Activated CD4-positive, alpha-beta T cell treated with anti-CD3 and anti-CD28 coated beads, Interleukin-2, Interleukin-4, amounts not matched to agents 100 ng/mL and 50 ng/mL, durations not matched to agents 16 hours and 8 hours (primary cell): ENCODE data around the gene KRT4.

Source experiments
- DNase-seq: peaks from one replicate; pipeline ENCODE4 v3.0.0-alpha.2; 2020; ENCODE audit warnings: low spot score

The KRT4 gene

GRCh38 chr12:52836491-52837412, 22.8 kb upstream of the KRT4 start:
- no peak for DNase-seq

DNA sequence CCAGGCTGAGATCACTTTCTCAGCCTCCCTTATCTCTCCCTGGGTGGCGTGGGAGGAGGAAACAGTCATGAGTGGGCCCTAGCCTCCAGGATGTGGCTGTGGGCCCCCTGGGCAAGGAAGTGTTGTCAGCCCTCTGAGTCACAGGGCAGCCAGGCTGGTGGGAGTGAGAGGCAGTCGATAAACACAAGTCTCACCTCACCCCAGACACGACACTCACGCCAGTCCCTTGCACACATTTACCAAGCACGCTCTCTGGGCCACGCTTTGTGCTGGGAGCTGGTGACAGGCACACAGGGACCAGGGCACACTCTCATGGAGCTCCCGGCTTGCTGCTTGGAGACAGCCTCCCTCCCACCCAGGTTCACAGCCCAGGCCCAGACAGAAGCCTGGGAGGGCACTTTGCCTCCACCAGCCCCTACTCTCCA, 22.1 kb upstream of the KRT4 start:
- DNase-seq: peak; percentile 25

DNA sequence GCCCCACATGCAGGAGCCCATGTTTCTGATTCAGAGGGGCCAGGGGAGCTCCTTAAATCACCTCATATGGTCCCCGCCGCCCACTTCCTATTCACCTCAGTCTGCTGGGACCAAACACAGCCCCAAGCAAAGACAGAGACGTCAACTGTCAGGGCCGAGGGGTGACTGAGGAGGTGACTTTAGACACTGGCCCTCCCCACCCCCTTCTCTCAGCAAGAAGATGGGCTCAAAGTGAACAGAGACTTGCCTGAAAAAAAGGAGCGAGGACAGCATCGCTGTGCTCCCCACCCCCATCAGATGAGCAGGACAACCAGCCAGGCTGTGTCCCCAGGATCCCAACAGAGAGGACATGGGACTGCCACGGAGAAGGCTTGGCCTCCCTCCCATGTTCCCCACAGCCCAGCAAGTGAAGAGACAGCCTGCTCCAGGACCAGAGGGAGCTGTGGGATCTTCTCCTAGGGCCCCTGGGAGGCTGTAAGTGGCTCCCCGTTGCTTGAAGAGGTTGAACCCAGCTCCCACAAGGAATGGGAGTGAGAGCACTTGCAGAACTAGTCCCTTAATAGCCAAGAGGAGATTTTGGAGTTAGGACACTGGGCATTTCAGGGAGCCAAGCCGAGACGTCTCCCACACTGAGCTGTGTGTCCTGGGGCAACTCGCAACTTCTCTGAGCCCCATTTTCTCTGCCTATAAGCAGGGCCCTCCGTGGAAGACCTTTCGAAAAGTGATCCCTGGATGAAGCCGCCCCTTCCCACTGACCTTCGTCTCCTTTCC, 21.5 kb upstream of the KRT4 start:
- DNase-seq: no peak

DNA sequence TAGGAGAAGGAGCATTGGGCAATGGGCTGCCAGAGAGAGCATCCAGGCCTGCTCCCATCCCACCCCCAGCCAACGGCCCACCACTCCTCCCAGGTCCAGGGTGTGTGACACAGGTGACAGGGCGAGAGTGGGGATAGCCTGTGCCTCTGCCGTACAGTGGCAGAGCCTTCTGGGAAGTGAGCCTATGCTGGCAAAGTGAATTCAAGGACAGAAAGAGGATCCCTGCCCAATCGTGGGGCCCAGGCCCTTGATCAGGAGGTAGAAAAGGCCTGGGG, 20.7 kb upstream of the KRT4 start:
- no peak for DNase-seq

- no peak for DNase-seq
Observed at GRCh38 chr12:52833922-52834726, 20.2 kb upstream of the KRT4 start, which contains the start of gene KRT79. Gene KRT79, minus strand, starts transcription at chr12:52834311. Its CDS starts 51 bp downstream, at chr12:52834260.

DNA sequence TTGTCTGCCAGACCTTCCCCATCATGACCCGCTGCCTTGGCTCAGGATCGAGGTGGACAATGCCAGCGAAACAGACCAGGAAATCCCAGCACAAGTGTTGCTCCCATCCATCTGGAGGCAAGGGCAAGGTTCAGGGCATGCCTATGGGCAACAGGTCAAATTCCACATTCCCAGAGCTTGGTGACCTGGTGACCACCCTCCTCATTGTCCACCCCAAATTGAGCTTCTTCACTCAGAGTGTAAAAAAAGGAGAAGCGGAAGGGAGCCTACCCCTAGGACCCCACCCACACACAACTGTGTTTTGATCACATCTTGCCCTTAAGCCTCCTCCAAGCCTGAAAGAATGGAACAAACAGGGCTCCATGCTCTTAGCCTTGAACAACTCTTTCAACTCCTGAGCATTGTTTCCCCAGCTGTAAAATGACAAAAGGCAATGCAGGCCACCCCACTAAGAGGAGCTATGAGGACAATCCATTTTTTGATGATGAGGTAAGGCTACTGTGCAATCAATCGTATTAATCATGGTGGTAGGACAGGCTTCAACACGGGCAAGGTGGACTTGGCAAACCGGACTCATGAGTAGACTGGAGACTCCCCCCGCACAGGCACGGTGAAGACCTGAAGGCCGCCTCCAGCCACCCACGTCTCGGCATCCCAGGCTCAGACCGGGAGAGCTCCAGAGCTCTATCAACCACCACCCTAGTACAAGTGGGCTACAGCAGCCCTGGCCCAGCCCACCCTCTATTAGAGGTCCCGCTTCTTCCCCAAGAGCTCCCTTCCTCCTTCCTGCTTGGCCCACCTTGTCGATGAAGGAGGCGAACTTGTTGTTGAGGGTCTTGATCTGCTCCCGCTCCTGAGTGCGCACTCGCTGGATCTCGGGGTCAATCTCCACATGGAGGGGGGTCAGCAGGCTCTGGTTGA, 19.3 kb upstream of the KRT4 start:
- no peak for DNase-seq

- DNase-seq: no peak
Observed at GRCh38 chr12:52832451-52832850, 18.5 kb upstream of the KRT4 start.

DNA sequence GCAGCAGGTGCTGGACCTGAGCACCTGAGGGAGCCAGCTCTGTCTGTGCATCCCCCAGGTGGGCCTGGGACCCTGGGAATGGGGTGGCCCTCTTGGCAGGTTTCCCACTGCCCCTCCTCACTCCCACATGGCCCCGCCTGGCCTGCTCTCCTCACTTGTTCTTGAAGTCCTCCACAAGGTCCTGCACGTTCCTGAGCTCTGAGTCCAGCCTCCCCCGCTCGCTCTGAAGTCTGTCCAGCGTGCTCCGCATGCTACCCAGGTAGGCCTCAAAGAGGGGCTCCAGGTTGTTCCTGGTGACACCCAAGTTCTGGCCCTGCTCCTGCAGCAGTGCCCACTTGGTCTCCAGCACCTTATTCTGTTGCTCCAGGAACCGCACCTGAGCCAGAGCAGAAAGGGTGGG, 17.3 kb upstream of the KRT4 start:
- DNase-seq: no peak

- DNase-seq: no peak
Observed at GRCh38 chr12:52829986-52830770, 16.3 kb upstream of the KRT4 start.

- DNase-seq: no peak
Observed at GRCh38 chr12:52828591-52829021, 14.7 kb upstream of the KRT4 start.

DNA sequence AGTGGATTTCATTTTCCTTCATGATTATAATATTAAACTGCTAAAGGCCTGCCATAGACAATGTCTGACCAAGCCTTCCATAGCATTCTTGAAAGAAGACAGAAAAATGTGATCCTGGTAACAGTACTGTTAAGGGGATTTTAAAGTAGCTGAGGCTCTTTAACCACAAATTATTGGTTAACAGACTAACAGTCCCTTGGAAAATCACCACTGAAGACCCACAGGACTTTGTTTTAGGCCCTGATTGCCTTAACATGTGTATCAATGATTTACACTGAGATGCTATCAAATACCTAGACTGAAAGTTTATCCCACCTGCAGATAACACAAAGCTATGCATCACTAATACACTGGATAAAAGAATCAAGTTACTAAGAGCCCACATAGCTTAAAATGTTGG, 14.2 kb upstream of the KRT4 start:
- no peak for DNase-seq

DNA sequence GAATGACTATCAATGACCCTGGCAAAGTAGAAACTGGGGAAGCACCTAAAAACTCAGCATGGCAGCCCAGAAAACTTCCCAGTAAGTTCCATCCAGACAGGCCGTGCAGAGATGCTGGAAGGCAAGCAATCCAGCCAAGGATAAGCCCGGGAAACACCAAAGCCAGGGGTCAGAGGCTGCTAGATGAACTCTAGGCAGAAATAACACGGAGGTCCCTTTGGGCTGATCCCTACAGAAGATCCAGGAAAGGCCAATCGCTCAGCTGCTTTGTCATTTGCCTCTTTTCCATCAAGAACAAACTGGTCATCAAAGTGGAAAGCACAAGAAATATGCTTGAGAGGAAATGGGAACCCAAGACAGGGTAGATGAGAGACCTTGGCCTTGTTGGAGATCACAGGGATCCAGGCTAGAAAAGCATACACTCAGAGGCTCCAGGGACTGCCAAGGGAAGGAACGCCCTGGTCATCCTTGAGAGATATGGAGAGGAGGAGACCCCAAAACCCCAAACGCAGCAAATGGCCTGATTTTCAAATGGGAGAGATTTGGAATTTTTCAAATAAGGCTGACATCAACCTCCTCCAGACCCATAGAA, 13.7 kb upstream of the KRT4 start:
- no peak for DNase-seq

GRCh38 chr12:52826611-52827498, 12.9 kb upstream of the KRT4 start:
- no peak for DNase-seq

DNA sequence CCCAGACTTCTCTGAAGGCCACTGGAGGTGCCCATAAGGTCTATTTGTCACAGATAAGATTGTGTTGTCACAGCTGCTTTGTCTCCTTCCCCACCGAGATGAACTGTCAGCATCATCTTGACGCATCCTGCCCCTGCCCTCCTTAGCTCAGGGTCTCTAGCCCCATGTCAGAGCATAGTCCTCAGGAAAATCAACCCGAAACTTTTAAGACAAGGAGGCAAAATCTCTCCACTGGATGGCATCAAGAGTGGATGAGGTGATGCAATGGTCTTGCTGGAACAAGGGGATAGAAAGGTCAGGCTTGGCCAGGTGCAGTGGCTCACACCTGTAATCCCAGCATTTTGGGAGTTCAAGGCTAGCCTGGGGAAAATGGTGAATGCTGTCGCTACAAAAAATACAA, 12.0 kb upstream of the KRT4 start:
- DNase-seq: no peak

- no peak for DNase-seq
Observed at GRCh38 chr12:52824741-52825410, 11.0 kb upstream of the KRT4 start.

GRCh38 chr12:52823761-52824450, 10.0 kb upstream of the KRT4 start:
- DNase-seq: no peak

- DNase-seq: no peak
Observed at GRCh38 chr12:52822771-52823510, 9.0 kb upstream of the KRT4 start.
